Activated T-helper 17 cell treated with anti-CD3 and anti-CD28 coated beads, Interleukin-2, amount 50 U/mL, for 72 hours (primary cell): ENCODE measurements around the gene EFL1. TPM values are rescaled to one million over a fixed set of nuclear protein-coding genes. Genes with fewer than 3 reads are reported as not detected.
A peak's percentile ranks its signal among the peaks of the same experiment; 100 is the strongest.
"Not testable (repeated sequence)": the region's sequence is repeated elsewhere in the genome, so short reads cannot be mapped to it uniquely, and the experiment has no call there.

ENCODE experiments used
- ATAC-seq: fragments of 150-1000 bp; cut with Tn5 transposase; replicated peaks from 2 replicates; pipeline ENCODE4 v1.10.0; 2021; ENCODE audit warnings: mild to moderate bottlenecking, moderate library complexity
- H3K27ac Mint-ChIP-seq: one replicate; pipeline ENCODE4 v1.8.0; 2022; ENCODE audit warnings: mixed read lengths
- H3K27me3 Mint-ChIP-seq: one replicate; pipeline ENCODE4 v1.8.0; 2022; ENCODE audit warnings: mixed read lengths
- H3K36me3 Mint-ChIP-seq: one replicate; pipeline ENCODE4 v1.8.0; 2022; ENCODE audit warnings: low read depth, mild to moderate bottlenecking, mixed read lengths
- H3K4me1 Mint-ChIP-seq: one replicate; pipeline ENCODE4 v1.8.0; 2022; ENCODE audit warnings: mixed read lengths
- H3K4me3 Mint-ChIP-seq: one replicate; pipeline ENCODE4 v1.8.0; 2022; ENCODE audit warnings: mild to moderate bottlenecking, mixed read lengths
- H3K9me3 Mint-ChIP-seq: one replicate; pipeline ENCODE4 v1.8.0; 2022; ENCODE audit warnings: mixed read lengths
- total RNA-seq, 2 donors: library from RNA; stranded (reverse); gene quantifications; one replicate each; pipeline ENCODE4 v1.2.3, GENCODE V29; 2022

Gene EFL1
- total RNA-seq, 2 donors from 2014 or later, result 24.3 to 32.5 TPM

DNA sequence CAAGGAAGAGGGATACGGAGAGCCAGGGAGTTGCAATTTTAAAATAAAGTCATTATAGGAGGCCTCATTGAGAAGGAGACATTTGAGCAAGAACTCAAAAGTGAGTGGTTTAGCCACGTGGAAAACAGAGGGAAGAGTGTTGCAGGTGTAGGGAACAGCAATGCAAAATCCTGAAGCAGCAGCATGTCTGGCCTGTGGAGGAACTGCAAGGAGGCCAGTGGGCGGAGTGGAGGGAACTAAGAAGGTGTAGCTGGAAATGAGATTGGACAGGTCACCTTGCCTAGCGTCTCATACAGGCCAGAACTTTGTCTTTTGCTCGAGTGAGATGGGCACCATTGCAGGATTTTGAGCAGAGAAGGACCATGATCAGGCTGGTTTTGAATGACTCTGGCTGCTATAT, 35.0 kb upstream of the EFL1 start:
- peak overlapping the region; percentile 2 for H3K4me3 Mint-ChIP-seq
- ATAC-seq, result no peak
- no peaks in the 10 kb centered on the region for H3K36me3 Mint-ChIP-seq
- no peaks in the 10 kb centered on the region for H3K9me3 Mint-ChIP-seq
- no peaks in the 10 kb centered on the region for H3K27me3 Mint-ChIP-seq
- H3K4me1 Mint-ChIP-seq, result no peaks in the 10 kb centered on the region
- no peak overlapping the region for H3K27ac Mint-ChIP-seq

DNA sequence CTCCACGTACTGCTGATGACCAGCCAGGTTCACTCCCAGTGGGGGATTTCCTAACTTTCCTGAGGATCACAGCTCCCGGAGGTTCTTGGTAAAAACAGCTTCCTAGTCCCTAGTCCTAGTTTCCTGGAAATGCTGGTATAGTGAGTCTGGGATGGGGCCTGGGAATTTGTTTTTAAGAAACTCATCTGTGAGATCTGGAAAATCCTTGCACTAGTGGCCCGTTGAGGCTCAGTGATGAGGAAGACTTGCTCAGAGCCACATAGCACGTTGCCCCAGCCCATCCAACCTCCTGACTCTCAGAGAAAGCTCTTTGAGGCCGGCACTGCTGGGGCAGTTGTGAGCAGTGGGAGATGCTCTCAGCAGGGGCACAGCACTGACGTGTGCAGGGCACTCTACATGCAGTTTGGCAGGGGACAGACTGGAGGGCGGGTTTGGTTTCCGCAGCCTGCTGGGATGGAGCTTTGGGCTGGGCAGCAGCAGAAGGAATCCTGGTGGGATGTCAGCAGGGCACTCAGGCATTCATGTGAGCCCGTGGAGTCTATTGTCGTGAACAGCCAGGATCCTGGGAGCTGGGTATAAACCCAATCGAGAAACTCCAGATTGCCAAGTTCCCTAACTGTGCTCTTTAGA, 31.6 kb upstream of the EFL1 start:
- H3K36me3 Mint-ChIP-seq, result no peaks in the 10 kb centered on the region

DNA sequence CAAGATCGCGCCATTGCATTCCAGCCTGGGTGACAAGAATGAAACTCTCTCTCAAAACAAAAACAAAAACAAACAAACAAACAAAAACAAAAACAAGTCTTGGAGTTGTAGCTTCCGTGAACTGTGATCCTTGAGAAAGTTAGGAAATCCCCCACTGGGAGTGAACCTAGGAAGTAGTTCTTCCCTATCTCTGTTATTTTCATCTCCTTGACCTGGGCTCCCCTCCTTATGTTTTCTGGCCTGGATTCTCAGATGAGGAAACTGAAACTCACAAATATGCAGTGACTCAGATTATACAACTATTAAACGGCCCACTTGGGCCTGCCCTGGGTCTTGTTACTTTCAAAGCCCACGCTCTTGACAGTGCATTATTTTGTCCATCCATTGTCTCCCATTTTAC, 29.7 kb upstream of the EFL1 start:
- Mint-ChIP-seq H3K36me3 (no peaks in the 10 kb centered on the region), H3K9me3 (no peaks in the 10 kb centered on the region), H3K27ac (no peak overlapping the region), H3K27me3 (no peaks in the 10 kb centered on the region), H3K4me1 (peaks cover 9% of the 10 kb centered on the region), H3K4me3 (no peak overlapping the region)
- no peak for ATAC-seq

More for the DNA sequence above, 31.6 kb upstream of the EFL1 start:
- Mint-ChIP-seq H3K9me3 (no peaks in the 10 kb centered on the region), H3K27ac (no peak overlapping the region), H3K27me3 (no peaks in the 10 kb centered on the region), H3K4me3 (no peak overlapping the region), H3K4me1 (peaks cover 5% of the 10 kb centered on the region)
- ATAC-seq, result no peak

DNA sequence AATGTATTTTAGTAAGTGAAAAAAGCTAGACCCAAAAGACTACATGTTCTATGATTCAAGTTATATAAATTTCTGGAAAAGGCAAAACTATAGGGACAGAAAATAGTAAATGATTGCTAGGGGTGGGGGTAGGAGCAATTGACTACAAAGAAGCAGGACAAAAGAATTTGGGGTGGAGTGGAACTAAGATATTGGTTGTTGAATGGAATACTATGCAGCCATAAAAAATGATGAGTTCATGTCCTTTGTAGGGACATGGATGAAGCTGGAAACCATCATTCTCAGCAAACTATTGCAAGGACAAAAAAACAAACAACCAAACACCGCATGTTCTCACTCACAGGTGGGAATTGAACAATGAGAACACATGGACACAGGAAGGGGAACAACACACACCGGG, 25.7 kb upstream of the EFL1 start:
- H3K27me3 Mint-ChIP-seq, H3K4me3 Mint-ChIP-seq, H3K36me3 Mint-ChIP-seq, ATAC-seq, H3K9me3 Mint-ChIP-seq, H3K27ac Mint-ChIP-seq: not testable (repeated sequence)
- peaks cover 28% of the 10 kb centered on the region for H3K4me1 Mint-ChIP-seq

DNA sequence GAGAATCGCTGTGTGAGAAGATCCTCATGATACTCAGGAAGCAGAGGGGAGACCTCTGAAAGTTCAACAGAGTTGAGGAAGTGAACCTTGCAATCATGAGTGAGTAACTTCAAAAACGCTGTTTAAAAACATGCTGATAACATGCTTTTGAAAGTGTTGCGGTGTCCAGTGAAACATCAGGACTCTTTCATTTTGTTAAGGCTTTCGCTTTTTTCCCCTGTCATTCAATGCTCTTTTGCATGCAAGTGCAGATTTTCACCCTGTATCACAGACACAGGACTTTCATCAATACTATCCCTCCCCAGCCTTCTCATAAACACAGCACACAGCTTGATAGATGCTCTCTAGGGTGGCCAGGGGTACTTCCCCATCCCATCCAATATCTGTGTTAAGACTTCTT, 23.9 kb upstream of the EFL1 start:
- Mint-ChIP-seq H3K27ac (peak overlapping the region; percentile 83), H3K4me3 (peak overlapping the region; percentile 70), H3K4me1 (peaks cover 23% of the 10 kb centered on the region)
- ATAC-seq, result peak; percentile 91
- not testable (repeated sequence) for H3K9me3 Mint-ChIP-seq, H3K27me3 Mint-ChIP-seq, H3K36me3 Mint-ChIP-seq

DNA sequence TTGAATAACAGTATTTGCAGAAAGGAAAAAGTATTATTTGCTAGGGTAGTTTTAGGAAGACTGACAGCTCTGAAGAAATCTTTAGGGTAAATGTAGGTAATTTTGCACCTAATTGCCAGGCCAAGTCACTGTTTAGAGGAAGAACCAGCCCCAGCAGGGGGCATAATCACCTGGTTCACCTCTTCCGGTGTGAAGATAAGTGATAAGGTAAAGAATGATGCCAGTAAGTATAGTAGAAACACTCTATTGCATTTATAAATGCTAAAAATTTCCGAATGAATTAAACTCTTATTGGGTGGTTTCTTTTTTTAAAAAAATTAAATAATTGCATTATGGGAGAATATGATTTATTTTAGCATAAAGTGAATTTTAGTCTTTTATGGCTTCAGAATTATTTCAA, 21.8 kb upstream of the EFL1 start:
- not testable (repeated sequence) for H3K27me3 Mint-ChIP-seq, H3K36me3 Mint-ChIP-seq, H3K9me3 Mint-ChIP-seq, H3K27ac Mint-ChIP-seq, ATAC-seq, H3K4me3 Mint-ChIP-seq
- peaks cover 22% of the 10 kb centered on the region for H3K4me1 Mint-ChIP-seq

DNA sequence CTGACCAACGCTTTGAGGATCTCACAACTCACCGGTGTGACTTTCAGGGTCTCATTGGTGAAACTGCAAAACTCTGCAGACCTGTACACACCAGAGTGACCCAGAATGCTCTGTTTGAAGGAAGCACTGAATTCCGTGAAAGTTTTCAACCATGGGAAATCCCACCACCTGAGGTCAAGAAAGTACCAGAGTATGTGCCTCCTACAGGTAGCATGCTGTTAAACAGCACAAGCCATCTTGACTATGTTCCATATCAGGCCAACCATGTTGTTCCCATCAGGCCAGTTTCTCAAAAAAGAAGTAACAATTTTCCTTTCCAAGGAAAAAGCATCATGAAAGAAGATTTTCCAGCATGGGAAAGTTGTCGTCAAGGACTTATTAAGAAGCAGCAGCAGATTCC, 19.9 kb upstream of the EFL1 start:
- not testable (repeated sequence) for ATAC-seq, H3K27ac Mint-ChIP-seq, H3K36me3 Mint-ChIP-seq, H3K9me3 Mint-ChIP-seq, H3K27me3 Mint-ChIP-seq, H3K4me3 Mint-ChIP-seq
- H3K4me1 Mint-ChIP-seq, result peaks cover 20% of the 10 kb centered on the region

DNA sequence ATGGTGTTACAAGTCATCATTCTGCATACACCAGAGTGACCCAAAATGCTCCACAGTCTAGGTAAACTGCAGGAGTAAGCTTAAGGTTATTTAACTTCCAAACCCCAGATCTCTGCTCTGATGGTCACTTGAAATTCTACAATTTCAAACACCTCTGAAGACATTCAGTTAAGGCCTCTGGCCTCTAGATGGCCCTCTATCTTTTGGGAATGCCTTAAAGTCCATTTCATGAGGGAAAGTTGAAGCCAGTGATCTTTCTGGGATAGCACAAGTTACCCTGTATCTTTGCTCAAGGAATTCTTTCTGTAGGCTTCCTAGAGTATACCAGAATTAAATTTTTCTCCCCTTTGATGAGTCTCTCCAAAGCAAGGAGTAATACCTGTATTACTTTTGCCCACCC, 18.7 kb upstream of the EFL1 start:
- H3K4me1 Mint-ChIP-seq, H3K27me3 Mint-ChIP-seq, H3K9me3 Mint-ChIP-seq, H3K4me3 Mint-ChIP-seq, H3K36me3 Mint-ChIP-seq, H3K27ac Mint-ChIP-seq, ATAC-seq: not testable (repeated sequence)

DNA sequence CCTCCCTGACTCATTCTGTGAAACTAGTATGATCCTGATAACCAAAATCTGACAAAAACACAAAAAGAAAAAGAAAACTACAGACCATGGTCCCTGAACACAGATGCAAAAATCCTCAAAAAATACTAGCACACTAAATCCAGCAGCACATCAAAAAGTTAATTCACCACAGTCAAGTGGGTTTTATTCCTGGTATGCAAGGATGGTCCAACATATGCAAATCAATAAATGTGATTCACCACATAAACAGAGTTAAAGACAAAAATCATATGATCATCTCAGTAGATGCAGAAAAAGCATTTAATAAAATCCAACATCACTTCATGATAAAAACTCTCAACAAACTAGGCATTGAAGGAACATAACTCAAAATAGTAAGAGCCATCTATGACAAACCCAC, 12.9 kb upstream of the EFL1 start:
- Mint-ChIP-seq H3K9me3 (no peaks in the 10 kb centered on the region), H3K27ac (no peak overlapping the region)
- no peak for ATAC-seq

DNA sequence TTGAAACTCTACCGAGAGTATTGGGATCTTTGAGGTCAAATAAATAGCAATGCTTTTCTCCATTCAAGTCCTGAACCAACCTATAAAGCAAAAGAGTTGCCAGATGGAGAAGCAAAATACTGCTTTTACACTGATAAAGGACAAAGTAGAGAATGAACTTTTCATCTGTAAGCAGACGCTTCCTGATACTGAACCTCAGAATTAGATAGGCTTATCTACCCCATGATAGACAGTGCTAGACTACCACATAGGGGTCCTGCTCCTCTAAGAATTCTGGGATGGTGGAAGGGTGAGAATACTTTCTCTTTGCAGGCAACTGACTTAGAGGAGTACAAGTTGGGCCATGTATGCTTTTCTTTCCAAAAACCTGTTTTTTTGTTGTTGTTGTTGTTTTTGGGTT, 9.6 kb upstream of the EFL1 start:
- Mint-ChIP-seq H3K9me3 (no peaks in the 10 kb centered on the region), H3K27ac (no peak overlapping the region), H3K4me1 (no peaks in the 10 kb centered on the region), H3K4me3 (no peak overlapping the region), H3K27me3 (peaks cover 7% of the 10 kb centered on the region), H3K36me3 (no peaks in the 10 kb centered on the region)
- no peak for ATAC-seq

More for the DNA sequence above, 12.9 kb upstream of the EFL1 start:
- Mint-ChIP-seq H3K4me1 (no peaks in the 10 kb centered on the region), H3K27me3 (peaks cover 7% of the 10 kb centered on the region), H3K36me3 (no peaks in the 10 kb centered on the region), H3K4me3 (no peak overlapping the region)

DNA sequence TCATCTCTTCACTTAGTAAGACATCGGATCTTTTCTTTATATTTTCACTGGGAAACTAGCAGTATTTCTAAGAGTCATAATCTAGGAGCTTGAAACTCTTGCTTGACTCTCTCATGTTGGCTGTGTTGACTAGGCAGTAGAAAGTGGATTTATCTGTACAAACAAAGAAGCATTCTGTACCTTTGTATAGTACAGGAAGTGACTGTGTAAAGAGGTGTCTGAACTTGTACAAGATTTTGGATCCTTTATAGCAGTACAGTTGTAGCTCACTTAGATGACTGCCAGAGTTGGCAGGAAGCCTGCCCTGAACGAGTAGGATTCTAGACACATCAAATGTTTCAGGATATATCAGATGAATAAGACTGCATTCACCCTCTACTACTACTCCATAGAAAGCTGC, 5.9 kb upstream of the EFL1 start:
- not testable (repeated sequence) for H3K36me3 Mint-ChIP-seq, H3K4me3 Mint-ChIP-seq, H3K27ac Mint-ChIP-seq, ATAC-seq, H3K9me3 Mint-ChIP-seq, H3K27me3 Mint-ChIP-seq, H3K4me1 Mint-ChIP-seq

DNA sequence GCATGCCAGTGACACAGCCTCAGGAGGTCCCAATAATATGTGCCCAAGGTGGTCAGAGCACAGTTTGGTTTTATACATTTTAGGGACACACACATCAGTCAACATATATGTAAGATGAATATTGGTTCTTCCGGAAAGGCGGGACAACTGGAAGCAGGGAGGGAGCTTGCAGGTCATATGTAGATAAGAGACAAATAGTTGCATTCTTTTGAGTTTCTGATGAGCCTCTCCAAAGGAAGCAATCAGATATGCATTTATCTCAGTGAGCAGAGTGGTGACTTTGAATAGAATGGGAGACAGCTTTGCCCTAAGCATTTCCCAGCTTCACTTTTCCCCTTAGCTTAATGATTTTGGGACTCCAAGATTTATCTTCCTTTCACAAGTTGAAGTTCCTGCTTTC, 4.6 kb upstream of the EFL1 start:
- not testable (repeated sequence) for H3K36me3 Mint-ChIP-seq, ATAC-seq, H3K4me3 Mint-ChIP-seq, H3K27me3 Mint-ChIP-seq, H3K9me3 Mint-ChIP-seq, H3K27ac Mint-ChIP-seq, H3K4me1 Mint-ChIP-seq

DNA sequence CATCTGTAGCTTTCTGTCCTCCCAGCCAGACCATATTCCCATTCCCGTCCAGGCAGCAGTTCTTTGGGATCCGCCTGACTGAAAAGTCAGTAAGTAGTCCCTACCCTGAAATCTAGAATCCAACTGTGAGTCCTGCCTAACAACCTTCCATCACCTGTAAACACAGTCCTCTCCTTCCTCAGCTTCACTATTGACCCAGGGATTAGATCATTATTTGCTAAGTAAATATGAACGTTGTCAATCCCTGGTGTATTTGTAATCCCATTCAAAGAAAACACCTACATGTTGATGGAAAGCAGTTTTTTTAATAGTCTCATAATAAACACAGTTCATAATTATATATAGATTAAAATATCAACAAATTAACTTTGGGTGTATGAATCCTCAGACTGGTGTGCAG, 816 bp upstream of the EFL1 start:
- Mint-ChIP-seq H3K27ac (peak overlapping the region; percentile 88), H3K9me3 (no peaks in the 10 kb centered on the region)

DNA sequence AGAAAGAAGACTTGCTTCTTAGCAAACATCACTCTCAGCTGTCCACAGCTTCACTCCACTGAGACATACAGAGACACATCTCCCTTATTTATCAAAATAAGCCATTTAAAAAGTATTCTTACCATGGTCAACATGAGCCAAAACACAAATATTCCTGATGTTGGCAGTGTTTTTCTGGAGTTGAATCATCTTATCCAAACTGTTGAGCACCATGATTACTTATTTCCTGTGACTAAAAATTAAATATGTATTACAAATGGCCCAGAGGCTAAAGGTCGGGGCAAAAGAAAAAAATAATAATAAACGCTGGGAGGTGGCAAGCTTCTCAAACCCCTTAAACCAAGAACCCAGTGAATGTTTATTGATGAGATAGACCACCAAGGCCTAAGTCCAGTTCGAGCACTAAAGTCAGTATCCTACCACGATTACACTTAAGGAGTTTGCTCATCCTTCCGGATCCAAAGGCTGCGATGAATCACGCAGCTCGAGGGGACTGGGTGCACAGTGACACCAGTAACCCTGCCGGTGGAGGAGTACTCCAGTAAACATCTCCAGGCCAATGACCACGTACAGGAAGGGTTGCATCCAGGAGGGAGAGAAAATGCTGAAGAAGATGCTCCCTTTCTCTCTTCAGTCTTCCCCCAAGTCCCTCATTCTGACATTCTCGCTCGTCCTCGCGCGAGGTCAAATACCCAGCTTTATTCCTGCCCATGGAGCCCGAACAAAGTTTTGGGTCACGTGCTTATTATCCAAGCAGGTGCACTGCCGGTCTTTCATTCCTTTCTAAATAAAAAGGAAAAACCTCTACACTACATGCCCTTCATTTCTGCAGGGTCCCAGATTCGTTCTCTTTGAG, 740 bp downstream of the EFL1 start:
- peak; percentile 77 for ATAC-seq
- Mint-ChIP-seq H3K36me3 (peaks cover 42% of the 10 kb centered on the region), H3K27ac (peak overlapping the region; percentile 88), H3K4me3 (peak overlapping the region; percentile 92), H3K4me1 (peaks cover 12% of the 10 kb centered on the region)
- not testable (repeated sequence) for H3K27me3 Mint-ChIP-seq, H3K9me3 Mint-ChIP-seq

More for the DNA sequence above, 816 bp upstream of the EFL1 start:
- peaks cover 12% of the 10 kb centered on the region for H3K4me1 Mint-ChIP-seq
- peak overlapping the region; percentile 92 for H3K4me3 Mint-ChIP-seq
- peaks cover 26% of the 10 kb centered on the region for H3K36me3 Mint-ChIP-seq
- no peaks in the 10 kb centered on the region for H3K27me3 Mint-ChIP-seq
- no peak for ATAC-seq

DNA sequence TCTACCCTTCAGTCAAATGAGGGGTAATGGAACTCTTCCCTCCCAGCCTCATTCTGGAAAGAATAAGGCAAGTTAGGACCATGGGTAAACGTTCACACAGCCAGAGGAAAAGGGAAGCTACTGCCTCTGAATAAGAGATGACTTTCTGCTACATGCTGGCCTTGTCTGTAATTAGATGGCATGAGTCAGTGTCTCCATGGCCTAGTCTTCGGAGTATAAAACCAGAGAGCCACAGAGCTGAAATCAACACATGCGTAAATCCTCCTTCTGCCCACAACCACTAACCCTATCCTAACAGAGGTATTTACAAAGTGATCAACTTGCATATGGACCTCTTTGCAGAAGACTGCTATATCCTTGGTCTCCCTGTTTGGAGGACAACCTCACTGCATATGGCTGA, 14.3 kb downstream of the EFL1 start:
- H3K27ac Mint-ChIP-seq, H3K9me3 Mint-ChIP-seq: not testable (repeated sequence)

More for the DNA sequence above, 14.3 kb downstream of the EFL1 start:
- peaks cover 65% of the 10 kb centered on the region for H3K36me3 Mint-ChIP-seq
- ATAC-seq, result peak; percentile 31
- not testable (repeated sequence) for H3K4me3 Mint-ChIP-seq, H3K27me3 Mint-ChIP-seq, H3K4me1 Mint-ChIP-seq
